ENCODE measurements around the gene AFG1L.
"Not testable (repeated sequence)": the region's sequence is repeated elsewhere in the genome, so short reads cannot be mapped to it uniquely, and the experiment has no call there.

AFG1L gene

GRCh38 chr6:108288742-108289141, 6.1 kb upstream of the AFG1L start:
- DNase-seq (ENCODE audit: low read depth), result no peak

DNA sequence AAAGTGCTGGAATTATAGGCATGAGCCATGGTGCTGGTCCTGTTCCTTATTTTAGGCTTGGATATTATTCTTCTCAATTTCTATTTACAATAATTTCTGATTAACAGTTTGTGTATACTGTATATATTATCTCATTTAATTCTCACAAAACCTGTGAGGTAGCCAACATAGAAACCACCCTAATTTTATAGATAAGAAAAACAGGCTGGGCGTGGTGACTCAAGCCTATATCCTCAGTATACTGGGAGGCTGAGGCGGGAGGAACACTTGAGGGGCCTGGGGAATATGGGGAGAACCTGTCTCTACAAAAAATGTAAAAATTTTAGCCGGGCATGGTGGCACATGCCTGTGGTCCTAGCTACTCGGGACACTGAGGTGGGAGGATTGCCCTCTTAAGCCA, 3.8 kb upstream of the AFG1L start:
- DNase-seq (ENCODE audit: low read depth), result no peak

- DNase-seq (ENCODE audit: low read depth), result not testable (repeated sequence)
Observed at GRCh38 chr6:108292561-108292960, 2.3 kb upstream of the AFG1L start.

DNA sequence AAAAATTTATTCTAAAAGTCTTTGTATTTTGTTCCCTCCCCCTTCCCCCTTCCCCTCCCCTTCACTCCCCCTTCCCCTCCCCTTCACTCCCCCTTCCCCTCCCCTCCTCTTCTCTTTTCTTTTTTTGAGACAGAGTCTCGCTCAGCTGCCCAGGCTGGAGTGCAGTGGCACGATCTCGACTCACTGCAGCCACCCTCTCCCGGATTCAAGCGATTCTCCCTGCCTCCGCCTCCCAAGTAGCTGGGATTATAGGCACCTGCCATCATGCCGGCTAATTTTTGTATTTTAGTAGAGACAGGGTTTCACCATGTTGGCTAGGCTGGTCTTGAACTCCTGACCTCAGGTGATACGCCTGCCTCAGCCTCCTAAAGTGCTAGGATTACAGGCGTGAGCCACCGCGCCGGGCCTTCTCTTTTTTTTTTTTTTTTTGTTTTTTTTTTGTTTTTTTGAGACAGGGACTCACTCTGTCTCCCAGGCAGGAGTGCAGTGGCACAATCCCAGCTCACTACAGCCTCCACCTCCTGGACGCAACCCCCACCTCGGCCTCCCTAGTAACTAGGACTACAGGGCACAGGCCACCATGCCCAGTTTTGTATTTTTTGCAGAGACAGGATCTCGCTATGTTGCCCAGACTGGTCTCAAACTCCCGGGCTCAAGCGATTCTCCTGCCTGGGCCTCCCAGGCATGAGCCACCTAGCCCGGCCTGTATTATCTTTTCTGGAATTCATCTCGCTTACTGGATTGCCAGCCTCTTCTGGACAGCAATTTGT, 1.1 kb upstream of the AFG1L start:
- DNase-seq (ENCODE audit: low read depth), result no peak

- DNase-seq (ENCODE audit: low read depth), result no peak
Observed at GRCh38 chr6:108294297-108294726, 542 bp upstream of the AFG1L start.

DNA sequence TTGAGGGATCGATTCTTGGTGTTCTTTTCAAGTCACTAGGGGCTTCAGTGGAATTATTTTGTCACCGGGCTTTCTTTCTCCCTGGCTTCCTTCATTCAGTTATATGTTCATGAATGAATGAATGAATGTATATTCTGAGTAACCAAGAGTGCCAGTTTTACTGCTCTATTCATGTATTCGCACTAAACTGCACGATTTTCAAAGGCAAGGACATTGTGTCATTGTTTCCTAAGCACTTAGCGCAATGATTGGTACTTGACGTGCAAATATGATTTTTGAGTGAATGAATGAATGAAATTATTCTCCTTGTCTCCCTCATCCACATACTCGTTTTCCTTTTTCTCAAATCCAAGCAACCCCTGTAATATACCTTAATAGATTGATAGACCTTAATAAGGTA, 822 bp downstream of the AFG1L start:
- no peak for DNase-seq (ENCODE audit: low read depth)

GRCh38 chr6:108302386-108302785, 7.5 kb downstream of the AFG1L start:
- DNase-seq (ENCODE audit: low read depth), result no peak

DNA sequence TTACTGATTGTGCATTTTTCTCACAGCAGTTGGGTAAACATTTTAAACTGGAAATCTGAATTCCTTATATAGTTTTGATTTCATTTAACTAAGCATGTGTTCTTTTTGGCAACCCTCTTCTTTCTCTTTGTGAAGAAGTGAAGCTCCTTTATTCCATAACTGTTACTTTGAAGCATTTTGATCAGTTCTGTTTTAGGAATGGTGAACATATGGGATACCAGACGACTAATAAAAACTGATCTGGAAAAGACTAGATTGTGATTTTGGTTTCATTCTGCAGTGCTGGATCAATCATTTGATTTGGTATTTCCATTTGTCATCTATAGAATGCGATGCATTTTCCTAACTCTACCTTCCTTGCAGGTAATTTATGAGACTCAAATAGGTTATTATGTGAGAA, 9.8 kb downstream of the AFG1L start:
- DNase-seq (ENCODE audit: low read depth), result no peak

DNA sequence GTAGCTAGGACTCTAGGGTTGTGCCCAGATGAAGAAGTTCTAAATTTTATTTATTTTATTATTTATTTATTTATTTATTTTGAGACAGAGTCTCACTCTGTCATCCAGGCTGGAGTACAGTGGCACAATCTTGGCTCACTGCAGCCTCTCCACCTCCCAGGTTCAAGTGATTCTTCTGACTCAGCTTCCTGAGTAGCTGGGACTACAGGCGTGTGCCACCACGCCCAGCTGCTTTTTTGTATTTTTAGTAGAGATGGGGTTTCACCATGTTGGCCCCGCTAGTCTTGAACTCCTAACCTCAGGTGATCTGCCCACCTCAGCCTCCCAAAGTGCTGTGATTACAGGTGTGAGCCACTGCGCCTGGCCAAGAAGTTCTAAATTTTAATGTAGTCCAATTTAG, 13.8 kb downstream of the AFG1L start:
- DNase-seq (ENCODE audit: low read depth), result not testable (repeated sequence)

DNA sequence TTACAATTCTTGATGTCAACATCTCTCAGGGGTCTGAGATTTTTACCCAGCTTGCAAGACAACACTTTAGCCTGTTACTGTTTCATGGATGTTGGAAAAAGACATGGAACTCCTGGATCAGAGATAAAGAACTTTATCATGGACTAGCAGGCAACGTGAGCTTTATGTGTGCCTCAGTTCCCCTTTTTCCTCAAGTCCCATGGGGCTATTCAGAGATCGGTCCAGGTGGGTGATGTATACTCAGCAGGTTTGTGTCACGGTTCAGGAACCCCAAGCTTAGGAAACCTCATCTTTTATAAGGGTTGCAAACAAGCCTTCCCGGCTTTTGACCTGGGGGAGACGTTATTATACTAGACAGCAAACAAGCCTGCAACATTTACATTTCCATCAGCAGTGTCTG, 15.0 kb downstream of the AFG1L start:
- DNase-seq (ENCODE audit: low read depth), result no peak

- no peak for DNase-seq (ENCODE audit: low read depth)
Observed at GRCh38 chr6:108312605-108313004, 17.8 kb downstream of the AFG1L start.

GRCh38 chr6:108321253-108321747, 26.4 kb downstream of the AFG1L start:
- no peak for DNase-seq (ENCODE audit: low read depth)

- DNase-seq (ENCODE audit: low read depth), result no peak
Observed at GRCh38 chr6:108322728-108323127, 27.9 kb downstream of the AFG1L start.

DNA sequence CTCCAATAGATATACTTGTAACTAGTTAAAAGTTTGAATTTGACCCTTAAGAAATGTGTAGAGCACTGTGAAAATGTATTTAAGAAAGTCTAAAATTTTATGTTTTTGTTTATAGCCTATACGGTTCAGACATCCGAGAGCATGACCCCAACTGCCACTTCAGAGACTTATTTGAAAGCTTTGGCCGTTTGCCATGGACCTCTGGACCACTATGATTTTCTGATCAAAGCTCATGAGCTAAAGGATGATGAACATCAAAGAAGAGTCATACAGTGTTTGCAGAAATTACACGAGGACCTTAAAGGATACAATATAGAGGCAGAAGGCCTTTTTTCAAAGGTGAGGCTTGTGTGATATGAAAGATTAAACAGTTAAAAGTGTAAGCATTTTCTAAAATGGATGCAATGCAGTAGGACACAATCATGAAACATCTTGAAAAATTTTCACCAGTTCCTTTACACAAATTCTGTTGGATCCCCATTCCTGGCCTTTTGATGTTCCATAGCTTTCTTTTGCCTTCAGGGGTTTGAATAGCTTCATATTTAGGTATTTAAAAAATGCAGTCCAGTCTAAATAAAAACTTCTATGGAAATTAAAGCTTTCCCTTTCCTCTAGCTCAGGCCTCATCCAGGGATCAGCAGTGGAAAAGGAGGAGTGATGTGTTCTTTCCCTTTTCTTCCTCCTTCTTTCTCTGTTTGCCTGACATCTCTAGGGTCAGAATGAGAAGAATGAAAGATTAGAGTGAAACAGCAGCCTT, 29.0 kb downstream of the AFG1L start:
- DNase-seq (ENCODE audit: low read depth), result no peak

- not testable (repeated sequence) for DNase-seq (ENCODE audit: low read depth)
Observed at GRCh38 chr6:108330221-108330785, 35.4 kb downstream of the AFG1L start.

- no peak for DNase-seq (ENCODE audit: low read depth)
Observed at GRCh38 chr6:108330806-108331205, 36.0 kb downstream of the AFG1L start.

GRCh38 chr6:108331982-108332381, 37.1 kb downstream of the AFG1L start:
- no peak for DNase-seq (ENCODE audit: low read depth)

GRCh38 chr6:108336971-108337370, 42.1 kb downstream of the AFG1L start:
- DNase-seq (ENCODE audit: low read depth), result no peak

- no peak for DNase-seq (ENCODE audit: low read depth)
Observed at GRCh38 chr6:108337721-108338120, 42.9 kb downstream of the AFG1L start.

- no peak for DNase-seq (ENCODE audit: low read depth)
Observed at GRCh38 chr6:108341372-108341771, 46.5 kb downstream of the AFG1L start.

DNA sequence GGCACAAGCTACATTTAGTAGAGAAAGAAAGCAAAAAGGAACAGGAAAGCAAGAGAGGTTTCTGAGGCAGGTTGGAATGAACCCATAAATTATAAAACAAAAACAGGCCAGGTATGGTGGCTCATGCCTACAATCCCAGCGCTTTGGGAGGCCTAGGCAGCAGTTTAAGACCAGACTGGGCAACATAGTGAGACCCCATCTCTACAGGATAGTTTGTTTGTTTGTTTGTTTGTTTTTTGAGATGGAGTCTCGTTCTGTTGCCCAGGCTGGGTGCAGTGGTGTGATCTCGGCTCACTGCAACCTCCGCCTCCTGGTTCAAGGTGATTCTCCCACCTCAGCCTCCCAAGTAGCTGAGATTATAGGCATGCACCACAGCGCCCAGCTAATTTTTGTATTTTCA, 49.0 kb downstream of the AFG1L start:
- no peak for DNase-seq (ENCODE audit: low read depth)

DNA sequence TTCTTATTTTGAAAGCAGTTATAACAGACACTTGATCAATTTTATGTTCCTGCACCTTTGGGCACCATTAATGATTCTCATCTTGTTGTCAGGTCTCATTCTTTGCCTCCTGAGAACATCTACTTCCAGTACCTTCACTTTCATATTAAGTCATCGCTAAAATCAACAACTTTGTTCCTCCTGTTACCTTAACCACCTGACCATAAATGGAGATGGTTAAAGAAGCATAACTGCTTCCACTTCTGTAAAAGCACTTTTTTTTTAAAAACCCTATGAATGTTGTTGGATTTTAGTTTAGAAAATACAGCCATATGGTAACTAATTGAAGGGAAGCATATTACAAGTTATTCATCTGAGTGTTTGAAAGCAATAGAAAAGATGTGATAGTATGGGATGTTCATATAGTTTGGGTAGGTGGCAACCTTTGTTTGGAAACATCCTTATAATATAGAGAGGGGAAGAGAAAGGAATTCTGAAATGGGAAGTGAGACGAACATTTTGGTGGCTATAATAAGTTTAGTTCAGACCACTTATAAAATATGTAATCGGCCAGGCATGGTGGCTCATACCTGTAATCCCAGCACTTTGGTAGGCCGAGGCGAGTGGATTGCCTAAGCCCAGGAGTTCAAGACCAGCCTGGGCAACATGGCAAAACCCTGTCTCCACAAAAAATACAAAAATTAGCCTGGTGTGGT, 53.9 kb downstream of the AFG1L start:
- no peak for DNase-seq (ENCODE audit: low read depth)

Data from activated T-helper 1 cell treated with Interleukin-2 at 50 U/mL for 16 hours (primary cell).